Stomach (tissue), 4 donors: ENCODE results near the gene EIF4G3.

Source experiments
- EP300 ChIP-seq: sonication (generic); formaldehyde crosslinking; IDR thresholded peaks from one replicate; pipeline ENCODE4 v1.6.1; 2017; ENCODE audit warnings: antibody characterized with exemption
- TF ChIP-seq, protein P1 (sequence below), 7 experiments: fragments of 450-650 bp in 4 of 7; fragments of 200-600 bp in 3 of 7; sonication (generic) in 3 of 7; IDR thresholded peaks; one replicate each; pipeline ENCODE4 v1.5.1; 2016 to 2019; ENCODE audit warnings: antibody characterized with exemption in 7 of 7, control low read depth in 2 of 7, mild to moderate bottlenecking in 1 of 7

DNA sequence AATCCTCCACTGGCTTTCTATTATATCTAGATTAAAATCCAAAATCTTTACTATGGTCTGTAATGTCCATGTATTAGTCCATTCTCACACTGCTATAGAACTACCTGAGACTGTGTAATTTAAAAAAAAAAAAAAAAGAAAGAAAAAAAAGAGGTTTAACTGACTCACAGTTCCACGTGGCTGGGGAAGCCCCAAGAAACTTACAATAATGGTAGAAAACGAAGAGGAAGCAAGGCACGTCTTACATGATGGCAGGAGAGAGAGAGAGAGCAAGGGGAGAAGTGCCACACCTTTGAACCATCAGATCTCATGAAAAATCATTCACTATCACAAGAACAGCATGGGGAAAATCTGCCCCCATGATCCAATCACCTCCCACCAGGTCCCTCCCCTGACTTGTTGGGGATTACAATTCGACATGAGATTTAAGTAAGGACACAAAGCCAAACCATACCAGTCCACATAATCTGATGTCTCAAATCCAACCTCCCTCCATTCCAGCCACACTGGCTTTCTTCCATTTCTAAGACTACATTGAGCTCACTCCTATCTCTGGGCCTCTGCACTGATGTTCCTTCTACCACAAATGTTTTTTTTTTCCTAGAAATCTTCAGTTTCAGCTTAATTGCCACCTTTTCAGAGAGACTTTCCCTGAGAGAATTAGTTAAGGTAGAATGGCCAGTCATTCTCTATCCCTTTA is 92.4 kb downstream of the EIF4G3 start:
- TF ChIP-seq EP300 = no peak
- TF ChIP-seq, protein P1, sequence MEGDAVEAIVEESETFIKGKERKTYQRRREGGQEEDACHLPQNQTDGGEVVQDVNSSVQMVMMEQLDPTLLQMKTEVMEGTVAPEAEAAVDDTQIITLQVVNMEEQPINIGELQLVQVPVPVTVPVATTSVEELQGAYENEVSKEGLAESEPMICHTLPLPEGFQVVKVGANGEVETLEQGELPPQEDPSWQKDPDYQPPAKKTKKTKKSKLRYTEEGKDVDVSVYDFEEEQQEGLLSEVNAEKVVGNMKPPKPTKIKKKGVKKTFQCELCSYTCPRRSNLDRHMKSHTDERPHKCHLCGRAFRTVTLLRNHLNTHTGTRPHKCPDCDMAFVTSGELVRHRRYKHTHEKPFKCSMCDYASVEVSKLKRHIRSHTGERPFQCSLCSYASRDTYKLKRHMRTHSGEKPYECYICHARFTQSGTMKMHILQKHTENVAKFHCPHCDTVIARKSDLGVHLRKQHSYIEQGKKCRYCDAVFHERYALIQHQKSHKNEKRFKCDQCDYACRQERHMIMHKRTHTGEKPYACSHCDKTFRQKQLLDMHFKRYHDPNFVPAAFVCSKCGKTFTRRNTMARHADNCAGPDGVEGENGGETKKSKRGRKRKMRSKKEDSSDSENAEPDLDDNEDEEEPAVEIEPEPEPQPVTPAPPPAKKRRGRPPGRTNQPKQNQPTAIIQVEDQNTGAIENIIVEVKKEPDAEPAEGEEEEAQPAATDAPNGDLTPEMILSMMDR (IDR thresholded peaks at IDR 0.05) = no peak
